DOHH2 (cell line): ENCODE measurements around the gene RALGAPA2.
A peak's percentile ranks its signal among the peaks of the same experiment; 100 is the strongest.

Experiments
- H3F3A ChIP-seq: fragments of 200-600 bp; sonication (generic), shearing (Covaris generic); 2 replicates; pipeline ENCODE4 v1.6.0; 2016; ENCODE audit warnings: antibody characterized with exemption, mild to moderate bottlenecking; ENCODE audit not compliant: control insufficient read depth, insufficient read depth
- H3K27ac ChIP-seq: fragments of 200-600 bp; sonication (generic); 2 replicates; pipeline ENCODE4 v1.5.1; 2014; ENCODE audit warnings: low read depth, mild to moderate bottlenecking, low read length, moderate library complexity
- H3K27me3 ChIP-seq: fragments of 200-600 bp; sonication (generic); 2 replicates; pipeline ENCODE4 v1.6.1; 2014; ENCODE audit warnings: mild to moderate bottlenecking, low read length, mixed read lengths; ENCODE audit not compliant: control insufficient read depth
- H3K36me3 ChIP-seq: fragments of 200-600 bp; sonication (generic); 2 replicates; pipeline ENCODE4 v1.6.1; 2014; ENCODE audit warnings: mild to moderate bottlenecking, low read length, moderate library complexity, mixed read lengths; ENCODE audit not compliant: control insufficient read depth
- H3K4me1 ChIP-seq: fragments of 200-600 bp; sonication (generic); 2 replicates; pipeline ENCODE4 v1.6.1; 2014; ENCODE audit warnings: mild to moderate bottlenecking, low read length, mixed read lengths; ENCODE audit not compliant: control insufficient read depth
- H3K4me2 ChIP-seq: fragments of 200-600 bp; sonication (generic); 2 replicates; pipeline ENCODE4 v1.6.0; 2014; ENCODE audit warnings: mild to moderate bottlenecking, low read length, moderate library complexity
- H3K4me3 ChIP-seq: fragments of 200-600 bp; sonication (generic); 2 replicates; pipeline ENCODE4 v1.5.1; 2014; ENCODE audit warnings: mild to moderate bottlenecking, low read length, mixed read lengths
- H3K79me2 ChIP-seq: fragments of 200-600 bp; sonication (generic); 2 replicates; pipeline ENCODE4 v1.6.1; 2014; ENCODE audit warnings: mild to moderate bottlenecking, low read length, mixed read lengths; ENCODE audit not compliant: control insufficient read depth
- H3K9me2 ChIP-seq: fragments of 200-600 bp; sonication (generic); replicated peaks from 2 replicates; pipeline ENCODE4 v1.6.1; 2014; ENCODE audit warnings: mild to moderate bottlenecking, low read length, mixed read lengths; ENCODE audit not compliant: control insufficient read depth
- H3K9me3 ChIP-seq: fragments of 200-600 bp; sonication (generic); 2 replicates; pipeline ENCODE4 v1.6.1; 2014; ENCODE audit warnings: antibody characterized with exemption, low read length, mixed read lengths; ENCODE audit not compliant: control insufficient read depth, insufficient read depth
- H4K20me1 ChIP-seq: fragments of 200-600 bp; sonication (generic); 2 replicates; pipeline ENCODE4 v1.6.0; 2014; ENCODE audit warnings: low read depth, mild to moderate bottlenecking, antibody characterized with exemption, low read length, moderate library complexity; ENCODE audit not compliant: control insufficient read depth, insufficient read depth
- CTCF ChIP-seq: fragments of 200-600 bp; sonication (generic); IDR thresholded peaks from one replicate; pipeline ENCODE4 v1.5.1; 2014; ENCODE audit warnings: antibody characterized with exemption, mild to moderate bottlenecking, low read depth, low read length; ENCODE audit not compliant: poor library complexity, severe bottlenecking
- EZH2phosphoT487 ChIP-seq: fragments of 200-600 bp; sonication (generic); IDR thresholded peaks from 2 replicates; pipeline ENCODE4 v1.6.1; 2017; ENCODE audit warnings: borderline replicate concordance, mild to moderate bottlenecking, antibody characterized with exemption, low read length, moderate library complexity, mixed read lengths

Gene RALGAPA2

DNA sequence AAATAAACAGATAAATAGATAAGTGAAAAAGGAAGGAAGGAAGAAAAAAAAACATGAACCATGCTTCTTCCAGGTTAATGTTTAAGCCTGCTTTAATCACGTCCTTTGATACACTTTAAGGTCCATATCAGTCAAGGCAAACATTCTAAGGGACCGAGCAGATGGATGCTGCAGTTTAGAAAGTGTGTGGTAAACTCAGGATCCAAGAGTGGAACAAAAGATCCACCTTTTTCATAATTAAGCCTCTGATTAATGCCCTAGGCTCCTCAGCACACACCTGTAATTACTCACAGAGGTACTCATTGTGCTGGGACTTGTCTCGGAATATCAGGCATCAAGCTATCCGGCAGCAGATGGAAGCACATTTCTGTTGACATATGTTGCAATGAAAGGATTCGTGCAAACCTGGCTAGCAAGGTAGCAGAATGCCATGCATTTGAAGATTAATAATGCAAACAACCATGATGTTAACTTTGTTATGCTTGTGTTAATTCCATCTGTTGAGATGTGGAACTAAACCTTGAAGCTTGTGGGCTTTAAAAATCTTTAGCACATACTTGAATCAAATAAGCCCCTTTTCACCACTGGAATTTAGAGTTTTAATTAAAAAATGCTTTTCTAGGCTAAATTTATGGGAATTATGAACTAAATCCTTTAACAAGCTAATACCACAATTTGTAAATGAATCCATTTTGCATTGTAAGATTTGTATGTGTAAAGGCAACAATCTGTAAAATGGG is 163.7 kb downstream of the RALGAPA2 start:
- H3K9me3 ChIP-seq, result no peaks in the 10 kb centered on the region
- TF ChIP-seq CTCF (no peak), EZH2phosphoT487 (no peak)
- no peak overlapping the region for H3K4me2 ChIP-seq
- no peaks in the 10 kb centered on the region for H3K27me3 ChIP-seq
- no peaks in the 10 kb centered on the region for H3K79me2 ChIP-seq
- peaks cover 12% of the 10 kb centered on the region for H3K4me1 ChIP-seq
- H3K36me3 ChIP-seq, result no peaks in the 10 kb centered on the region
- H4K20me1 ChIP-seq, result 0 out of 2 replicates have a peak, but pooled peaks cover 2% of the 10 kb centered on the region
- H3K4me3 ChIP-seq, result no peak overlapping the region
- no peaks in the 10 kb centered on the region for H3F3A ChIP-seq
- H3K27ac ChIP-seq, result no peak overlapping the region
- H3K9me2 ChIP-seq, result no peaks in the 10 kb centered on the region

DNA sequence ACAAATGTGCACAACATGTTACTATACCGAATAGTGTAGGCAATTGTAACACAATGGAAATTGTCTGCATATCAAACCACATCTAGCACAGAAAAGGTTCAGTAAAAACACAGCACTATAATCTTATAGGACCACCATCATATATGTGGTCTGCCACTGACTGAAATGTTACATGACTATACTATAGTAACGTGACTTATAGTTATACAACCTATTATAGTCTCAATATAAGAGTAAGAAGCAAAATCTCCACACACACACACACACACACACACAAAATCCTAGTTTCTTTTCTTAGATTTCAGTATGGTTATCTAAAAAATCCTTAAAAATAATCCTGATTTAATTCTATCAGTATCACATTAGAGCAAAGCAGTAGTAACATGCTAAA is 164.6 kb downstream of the RALGAPA2 start:
- Histone ChIP-seq H3K27ac (no peak overlapping the region), H3K4me2 (peak overlapping the region; percentile 46), H3K36me3 (no peaks in the 10 kb centered on the region), H3K27me3 (no peaks in the 10 kb centered on the region), H3K79me2 (no peaks in the 10 kb centered on the region), H3K9me2 (no peaks in the 10 kb centered on the region), H3F3A (no peaks in the 10 kb centered on the region), H3K4me1 (peaks cover 12% of the 10 kb centered on the region), H3K4me3 (peak overlapping the region; percentile 27; the same call in 1 of the 2 replicates), H3K9me3 (no peaks in the 10 kb centered on the region), H4K20me1 (0 out of 2 replicates have a peak, but pooled peaks cover 2% of the 10 kb centered on the region)
- TF ChIP-seq EZH2phosphoT487 (no peak), CTCF (no peak)

GRCh38 chr20:20547221-20547875 is 165.1 kb downstream of the RALGAPA2 start:
- no peaks in the 10 kb centered on the region for H3K9me3 ChIP-seq
- H3K27me3 ChIP-seq, result no peaks in the 10 kb centered on the region
- TF ChIP-seq CTCF, result no peak
- TF ChIP-seq EZH2phosphoT487, result no peak
- no peaks in the 10 kb centered on the region for H3K36me3 ChIP-seq
- peak overlapping the region; percentile 46 for H3K4me2 ChIP-seq
- H3K4me1 ChIP-seq, result peaks cover 12% of the 10 kb centered on the region
- peak overlapping the region; percentile 27; the same call in 1 of the 2 replicates for H3K4me3 ChIP-seq
- H3K27ac ChIP-seq, result no peak overlapping the region
- H4K20me1 ChIP-seq, result 0 out of 2 replicates have a peak, but pooled peaks cover 2% of the 10 kb centered on the region
- no peaks in the 10 kb centered on the region for H3K79me2 ChIP-seq
- no peaks in the 10 kb centered on the region for H3F3A ChIP-seq
- H3K9me2 ChIP-seq, result no peaks in the 10 kb centered on the region
